ENCODE data around the gene PMAIP1. TPM values are rescaled to one million over a fixed set of nuclear protein-coding genes. Genes with fewer than 3 reads are reported as not detected.

The PMAIP1 gene
- total RNA-seq (2022) (21.7 and 28.0 TPM in 2 replicates), Bru-seq, nascent RNA (percentile 96 among the genes with signal in this experiment), BruChase-seq, experiment 1, labeled RNA remaining after a 6-hour chase (percentile 93 among the genes with signal in this experiment), BruChase-seq, experiment 2, labeled RNA remaining after a 2-hour chase (percentile 98 among the genes with signal in this experiment)
- long read RNA-seq, transcript PMAIP1-202 (2 exons, 1,948 nt): major isoform, 141 of 142 reads
- long read RNA-seq, partial matches to known transcripts: 0 of 142 reads
- long read RNA-seq, other reads (novel, unspliced or antisense): 1 of 142 reads

DNA sequence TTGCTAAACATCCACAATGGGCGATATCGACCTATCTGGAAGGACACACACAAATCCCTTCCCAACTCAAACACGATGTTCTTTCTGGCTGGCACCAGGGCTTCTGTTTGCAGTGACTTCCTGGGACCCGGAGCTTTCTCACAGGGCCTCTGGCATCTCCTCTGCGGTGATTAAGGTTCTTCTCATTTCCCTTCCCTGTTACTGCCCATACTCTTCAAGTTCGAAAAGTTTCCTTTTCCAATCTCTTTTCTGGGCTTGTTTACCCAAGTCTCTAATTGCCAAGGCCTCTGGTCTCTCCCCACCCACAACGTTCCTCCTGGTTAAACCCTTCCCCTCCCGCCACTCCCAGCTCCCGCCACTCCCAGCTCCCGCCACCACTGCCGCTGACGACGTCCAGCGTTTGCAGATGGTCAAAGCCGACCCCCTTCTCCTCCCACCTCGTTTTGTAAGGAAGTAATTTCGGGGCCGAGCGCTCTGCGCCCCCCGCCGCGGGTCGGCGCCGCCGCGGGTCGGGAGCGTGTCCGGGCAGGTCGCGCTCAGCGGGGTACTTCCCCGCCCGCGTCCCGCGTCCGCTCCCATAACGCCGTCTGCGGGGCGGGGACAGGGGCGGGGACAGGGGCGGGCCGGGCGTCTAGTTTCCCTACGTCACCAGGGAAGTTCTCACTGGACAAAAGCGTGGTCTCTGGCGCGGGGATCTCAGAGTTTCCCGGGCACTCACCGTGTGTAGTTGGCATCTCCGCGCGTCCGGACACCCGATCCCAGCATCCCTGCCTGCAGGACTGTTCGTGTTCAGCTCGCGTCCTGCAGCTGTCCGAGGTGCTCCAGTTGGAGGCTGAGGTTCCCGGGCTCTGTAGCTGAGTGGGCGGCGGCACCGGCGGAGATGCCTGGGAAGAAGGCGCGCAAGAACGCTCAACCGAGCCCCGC is at the start of gene PMAIP1:
Gene PMAIP1 (plus strand): TSS at position 699 of the 924 bp plus-strand sequence. CDS start 182 bp downstream, at position 881.
- H3K27ac Mint-ChIP-seq (ENCODE audit: low read depth, unreplicated experiment): peak within 1 kb of the TSS; percentile 99
- TF ChIP-seq, protein P1, sequence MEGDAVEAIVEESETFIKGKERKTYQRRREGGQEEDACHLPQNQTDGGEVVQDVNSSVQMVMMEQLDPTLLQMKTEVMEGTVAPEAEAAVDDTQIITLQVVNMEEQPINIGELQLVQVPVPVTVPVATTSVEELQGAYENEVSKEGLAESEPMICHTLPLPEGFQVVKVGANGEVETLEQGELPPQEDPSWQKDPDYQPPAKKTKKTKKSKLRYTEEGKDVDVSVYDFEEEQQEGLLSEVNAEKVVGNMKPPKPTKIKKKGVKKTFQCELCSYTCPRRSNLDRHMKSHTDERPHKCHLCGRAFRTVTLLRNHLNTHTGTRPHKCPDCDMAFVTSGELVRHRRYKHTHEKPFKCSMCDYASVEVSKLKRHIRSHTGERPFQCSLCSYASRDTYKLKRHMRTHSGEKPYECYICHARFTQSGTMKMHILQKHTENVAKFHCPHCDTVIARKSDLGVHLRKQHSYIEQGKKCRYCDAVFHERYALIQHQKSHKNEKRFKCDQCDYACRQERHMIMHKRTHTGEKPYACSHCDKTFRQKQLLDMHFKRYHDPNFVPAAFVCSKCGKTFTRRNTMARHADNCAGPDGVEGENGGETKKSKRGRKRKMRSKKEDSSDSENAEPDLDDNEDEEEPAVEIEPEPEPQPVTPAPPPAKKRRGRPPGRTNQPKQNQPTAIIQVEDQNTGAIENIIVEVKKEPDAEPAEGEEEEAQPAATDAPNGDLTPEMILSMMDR (IDR thresholded peaks at IDR 0.05; ENCODE audit: unreplicated experiment): no peak
- CTCF ChIA-PET: interaction anchor here (0.5 to 3.3 kb wide), 10 partner anchors 12 to 515 kb away, joined by 3 to 21 read pairs (median 3); no protein-coding TSS in a partner anchor
- H3K4me1 Mint-ChIP-seq (ENCODE audit: insufficient read depth, unreplicated experiment): peaks cover 16% of the 10 kb centered on the region
- POLR2A ChIA-PET: interaction anchor here (0.6 to 5.7 kb wide), 35 partner anchors 8 to 1997 kb away, joined by 3 to 69 read pairs (median 6); no protein-coding TSS in a partner anchor
- H3K27me3 Mint-ChIP-seq (ENCODE audit: insufficient read depth, unreplicated experiment): no peaks in the 10 kb centered on the region
- no TSS peak for BruUV-seq (replicated peaks)
- peaks cover 10% of the 10 kb centered on the region for H3K36me3 Mint-ChIP-seq (ENCODE audit: insufficient read depth, unreplicated experiment)
- intact Hi-C loops (cut with micrococcal nuclease): loop anchor here (1.0 to 5.0 kb wide), 3 partner anchors 53 to 88 kb away; no protein-coding TSS in a partner anchor
- H3K9me3 Mint-ChIP-seq (ENCODE audit: unreplicated experiment): no peaks in the 10 kb centered on the region
- peak within 1 kb of the TSS; percentile 96 for H3K4me3 Mint-ChIP-seq (ENCODE audit: unreplicated experiment)
- DNase-seq (ENCODE audit: unreplicated experiment): peak; percentile 96

- ChIA-PET CTCF (interaction anchor here (0.6 to 1.3 kb wide), 5 partner anchors 8 to 672 kb away, joined by 3 to 4 read pairs (median 4); no protein-coding TSS in a partner anchor), POLR2A (interaction anchor here (0.5 to 0.7 kb wide), 2 partner anchors 12 to 57 kb away, joined by 3 to 4 read pairs; no protein-coding TSS in a partner anchor)
- H3K27ac Mint-ChIP-seq (ENCODE audit: low read depth, unreplicated experiment): no peak overlapping the region
- no peaks in the 10 kb centered on the region for H3K27me3 Mint-ChIP-seq (ENCODE audit: insufficient read depth, unreplicated experiment)
- TF ChIP-seq, protein P1 (IDR thresholded peaks at IDR 0.05; ENCODE audit: unreplicated experiment): no peak
- no peaks in the 10 kb centered on the region for H3K9me3 Mint-ChIP-seq (ENCODE audit: unreplicated experiment)
- peaks cover 6% of the 10 kb centered on the region for H3K36me3 Mint-ChIP-seq (ENCODE audit: insufficient read depth, unreplicated experiment)
- BruUV-seq (replicated peaks): no TSS peak
- H3K4me1 Mint-ChIP-seq (ENCODE audit: insufficient read depth, unreplicated experiment): peaks cover 12% of the 10 kb centered on the region
- H3K4me3 Mint-ChIP-seq (ENCODE audit: unreplicated experiment): no peak overlapping the region
- DNase-seq (ENCODE audit: unreplicated experiment): no peak
- intact Hi-C loops (cut with micrococcal nuclease): no loop called here
Observed at GRCh38 chr18:59851784-59852399, 47.9 kb upstream of the PMAIP1 start.

DNA sequence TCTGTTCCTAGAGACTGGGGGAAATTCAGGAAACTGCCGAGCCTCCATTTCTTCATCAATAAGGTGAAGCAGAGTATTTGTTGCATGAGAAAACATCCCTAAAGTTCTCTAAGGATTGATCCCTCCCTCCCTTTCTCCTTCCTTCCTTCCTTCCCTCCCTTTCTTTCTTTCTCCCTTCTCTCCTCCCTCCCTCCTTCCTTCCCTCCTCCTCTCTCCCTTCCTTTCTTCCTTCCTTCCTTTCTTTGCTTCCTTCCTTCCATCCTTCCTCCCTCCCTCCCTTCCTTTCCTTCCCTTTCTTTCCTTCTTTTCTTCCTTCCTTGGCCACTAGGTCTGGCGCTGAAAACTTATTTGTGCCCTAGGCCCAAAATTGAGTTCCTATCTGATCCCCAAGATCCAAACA is 47.2 kb upstream of the PMAIP1 start:
- Mint-ChIP-seq H3K9me3 (ENCODE audit: unreplicated experiment) (no peaks in the 10 kb centered on the region), H3K4me1 (ENCODE audit: insufficient read depth, unreplicated experiment) (peaks cover 5% of the 10 kb centered on the region), H3K27ac (ENCODE audit: low read depth, unreplicated experiment) (no peak overlapping the region), H3K27me3 (ENCODE audit: insufficient read depth, unreplicated experiment) (no peaks in the 10 kb centered on the region), H3K36me3 (ENCODE audit: insufficient read depth, unreplicated experiment) (peaks cover 6% of the 10 kb centered on the region), H3K4me3 (ENCODE audit: unreplicated experiment) (no peak overlapping the region)
- ChIA-PET CTCF (interaction anchor here (0.5 to 0.6 kb wide), 2 partner anchors 101 to 142 kb away, joined by 3 to 4 read pairs; no protein-coding TSS in a partner anchor), POLR2A (no interaction called here)
- BruUV-seq (replicated peaks): no TSS peak
- no peak for DNase-seq (ENCODE audit: unreplicated experiment)
- TF ChIP-seq, protein P1 (IDR thresholded peaks at IDR 0.05; ENCODE audit: unreplicated experiment): no peak
- intact Hi-C loops (cut with micrococcal nuclease): no loop called here

All from MCF 10A (cell line).